CD8-positive, alpha-beta memory T cell (primary cell): ENCODE results near the gene TRAPPC11. TPM values are rescaled to one million over a fixed set of nuclear protein-coding genes. Genes with fewer than 3 reads are reported as not detected.

Source experiments
- CTCF ChIA-PET: fragments of 350-600 bp; sonication (Branson Sonifier 250); formaldehyde crosslinking; loops from one replicate; lab custom pipeline; 2021; ENCODE audit warnings: antibody characterized with exemption; lab: Charles Lee
- POLR2A ChIA-PET: fragments of 350-600 bp; sonication (Branson Sonifier 250); formaldehyde crosslinking; loops from one replicate; lab custom pipeline; 2021; ENCODE audit warnings: antibody characterized with exemption; lab: Charles Lee
- DNase-seq, 5 donors: peaks; one replicate each; pipeline versions ENCODE4 v3.0.0 to v3.0.0-alpha.2; 2020 to 2022; ENCODE audit warnings: mixed read lengths in 1 of 5
- H3K27ac ChIP-seq: one replicate; pipeline ENCODE4 v1.7.0; 2013; ENCODE audit warnings: low read depth, mild to moderate bottlenecking, low read length, moderate library complexity
- H3K27me3 ChIP-seq: 2 replicates; pipeline ENCODE4 v1.7.0; 2013; ENCODE audit warnings: low read length, mild to moderate bottlenecking; ENCODE audit not compliant: insufficient read depth, poor library complexity, severe bottlenecking
- H3K36me3 ChIP-seq: 2 replicates; pipeline ENCODE4 v1.7.0; 2013; ENCODE audit warnings: mild to moderate bottlenecking, low read length, moderate library complexity; ENCODE audit not compliant: insufficient read depth
- H3K4me1 ChIP-seq: 2 replicates; pipeline ENCODE4 v1.7.0; 2013; ENCODE audit warnings: mild to moderate bottlenecking, low read length, moderate library complexity; ENCODE audit not compliant: insufficient read depth
- H3K4me3 ChIP-seq: 2 replicates; pipeline ENCODE4 v1.7.0; 2013; ENCODE audit warnings: mild to moderate bottlenecking, low read length
- H3K9me3 ChIP-seq: 2 replicates; pipeline ENCODE4 v1.7.0; 2013; ENCODE audit warnings: mild to moderate bottlenecking, low read length
- H3K27ac Mint-ChIP-seq, 8 donors: one replicate each; pipeline ENCODE4 v1.8.0; 2020 to 2021; ENCODE audit warnings: mixed read lengths in 8 of 8, mild to moderate bottlenecking in 6 of 8, inconsistent platforms in 3 of 8, moderate library complexity in 3 of 8
- H3K27me3 Mint-ChIP-seq, 2 donors: one replicate each; pipeline ENCODE4 v1.8.0; 2020 to 2021; ENCODE audit warnings: mixed read lengths in 2 of 2, mild to moderate bottlenecking in 1 of 2, moderate library complexity in 1 of 2
- H3K36me3 Mint-ChIP-seq, 3 donors: one replicate each; pipeline ENCODE4 v1.8.0; 2020 to 2021; ENCODE audit warnings: mixed read lengths in 3 of 3, inconsistent platforms in 1 of 3, mild to moderate bottlenecking in 1 of 3
- H3K4me1 Mint-ChIP-seq, 3 donors: one replicate each; pipeline ENCODE4 v1.8.0; 2020 to 2021; ENCODE audit warnings: mixed read lengths in 3 of 3, inconsistent platforms in 1 of 3, mild to moderate bottlenecking in 1 of 3
- H3K4me3 Mint-ChIP-seq, 7 donors: one replicate each; pipeline ENCODE4 v1.8.0; 2020 to 2021; ENCODE audit warnings: mixed read lengths in 7 of 7, mild to moderate bottlenecking in 6 of 7, moderate library complexity in 4 of 7, inconsistent platforms in 2 of 7
- H3K9me3 Mint-ChIP-seq, 5 donors: one replicate each; pipeline ENCODE4 v1.8.0; 2020 to 2022; ENCODE audit warnings: mixed read lengths in 5 of 5, mild to moderate bottlenecking in 3 of 5, moderate library complexity in 2 of 5, inconsistent platforms in 1 of 5
- polyA plus RNA-seq: library from polyadenylated mRNA; unstranded; fragments of 300-500 nt; fragmentation: Illumina TruSeq; gene quantifications from one replicate; pipeline ENCODE4 v1.2.3, GENCODE V29; 2021
- total RNA-seq, 2 experiments: library from RNA; stranded (reverse); gene quantifications; one replicate each; pipeline ENCODE4 v1.2.3, GENCODE V29; 2021

The TRAPPC11 gene
- total and polyA plus RNA-seq, 3 experiments from 2014 or later, result 21.9 to 29.3 (median 23.3) TPM

- Mint-ChIP-seq H3K36me3 (no peaks in the 10 kb centered on the region), H3K4me3 (no peak overlapping the region), H3K4me1 (no peaks in the 10 kb centered on the region), H3K27me3 (peaks cover 9 to 39% of the 10 kb centered on the region in 2 donors), H3K27ac (no peak overlapping the region), H3K9me3 (no peaks in the 10 kb centered on the region)
- no peak for DNase-seq
- Histone ChIP-seq H3K4me3 (no peak overlapping the region), H3K36me3 (no peaks in the 10 kb centered on the region), H3K27me3 (no peaks in the 10 kb centered on the region), H3K4me1 (no peaks in the 10 kb centered on the region), H3K9me3 (no peaks in the 10 kb centered on the region), H3K27ac (no peak overlapping the region)
- CTCF ChIA-PET, result no interaction called here
- POLR2A ChIA-PET, result no interaction called here
Observed at GRCh38 chr4:183758758-183759447, 99.8 kb downstream of the TRAPPC11 start.

- no peak for DNase-seq
- CTCF ChIA-PET, result no interaction called here
- Mint-ChIP-seq H3K27ac (no peak overlapping the region), H3K4me3 (no peak overlapping the region), H3K27me3 (peaks cover 9 to 35% of the 10 kb centered on the region in 2 donors), H3K36me3 (no peaks in the 10 kb centered on the region), H3K9me3 (no peaks in the 10 kb centered on the region), H3K4me1 (no peaks in the 10 kb centered on the region)
- Histone ChIP-seq H3K27ac (no peak overlapping the region), H3K27me3 (no peaks in the 10 kb centered on the region), H3K36me3 (no peaks in the 10 kb centered on the region), H3K4me3 (no peak overlapping the region), H3K4me1 (no peaks in the 10 kb centered on the region), H3K9me3 (no peaks in the 10 kb centered on the region)
- POLR2A ChIA-PET, result no interaction called here
Observed at GRCh38 chr4:183760326-183760725, 101.2 kb downstream of the TRAPPC11 start.

Other genes with a start within 250 kb of the TRAPPC11 start
- gene CDKN2AIP, start 214.7 kb upstream of the TRAPPC11 start, total RNA-seq, result 10 to 100 TPM; 29.4 to 30.1 TPM
- gene CDKN2AIP, start 214.7 kb upstream of the TRAPPC11 start, polyA plus RNA-seq, result 35.3 TPM
- 10 to 100 TPM; 10.7 to 11.2 TPM for gene ING2, start 154.2 kb upstream of the TRAPPC11 start, total RNA-seq
- 19.7 TPM for gene ING2, start 154.2 kb upstream of the TRAPPC11 start, polyA plus RNA-seq
- 10 to 100 TPM; 28.4 to 30.8 TPM for gene RWDD4, start 108 bp upstream of the TRAPPC11 start, total RNA-seq
- 21.3 TPM for gene RWDD4, start 108 bp upstream of the TRAPPC11 start, polyA plus RNA-seq
- not detected for gene STOX2, start 246.0 kb downstream of the TRAPPC11 start, total RNA-seq
- not detected for gene STOX2, start 246.0 kb downstream of the TRAPPC11 start, polyA plus RNA-seq